Trophoblast cell (in vitro differentiated cells and primary cell): ENCODE results near the gene FHL3.
A peak's percentile ranks its signal among the peaks of the same experiment; 100 is the strongest.
"Not testable (repeated sequence)": the region's sequence is repeated elsewhere in the genome, so short reads cannot be mapped to it uniquely, and the experiment has no call there.

Experiments used
- DNase-seq, 2 donors: peaks; one replicate each; pipeline ENCODE4 v3.0.0-alpha.2; 2016
- H2AFZ ChIP-seq: 2 replicates; pipeline ENCODE4 v1.6.1; 2013; ENCODE audit warnings: low read length, moderate library complexity, mild to moderate bottlenecking; ENCODE audit not compliant: insufficient read depth, poor library complexity
- H2AK5ac ChIP-seq: 2 replicates; pipeline ENCODE4 v1.6.1; 2013; ENCODE audit warnings: mild to moderate bottlenecking, low read length
- H2BK120ac ChIP-seq: 2 replicates; pipeline ENCODE4 v1.6.1; 2013; ENCODE audit warnings: low read length, mild to moderate bottlenecking, moderate library complexity; ENCODE audit not compliant: insufficient read depth, poor library complexity
- H2BK12ac ChIP-seq: 2 replicates; pipeline ENCODE4 v1.6.1; 2013; ENCODE audit warnings: mild to moderate bottlenecking, low read length, moderate library complexity
- H2BK5ac ChIP-seq: 2 replicates; pipeline ENCODE4 v1.6.1; 2013; ENCODE audit warnings: low read length, low read depth, moderate library complexity, mild to moderate bottlenecking; ENCODE audit not compliant: poor library complexity
- H3K14ac ChIP-seq: 2 replicates; pipeline ENCODE4 v1.6.1; 2013; ENCODE audit warnings: mild to moderate bottlenecking, low read length
- H3K18ac ChIP-seq: 2 replicates; pipeline ENCODE4 v1.6.1; 2013; ENCODE audit warnings: mild to moderate bottlenecking, low read length
- H3K23ac ChIP-seq: 2 replicates; pipeline ENCODE4 v1.6.1; 2013; ENCODE audit warnings: low read length
- H3K27ac ChIP-seq: 2 replicates; pipeline ENCODE4 v1.5.1; 2013; ENCODE audit warnings: low read depth, mild to moderate bottlenecking, inconsistent platforms, low read length, moderate library complexity
- H3K27me3 ChIP-seq: 2 replicates; pipeline ENCODE4 v1.6.1; 2013; ENCODE audit warnings: inconsistent platforms, mild to moderate bottlenecking, low read length, moderate library complexity; ENCODE audit not compliant: insufficient read depth
- H3K36me3 ChIP-seq, 2 experiments: 1 replicate in 1 of 2; 2 replicates in 1 of 2; pipeline ENCODE4 v1.6.1; 2013; ENCODE audit warnings: low read length in 2 of 2, mild to moderate bottlenecking in 2 of 2, moderate library complexity in 1 of 2; ENCODE audit not compliant: insufficient read depth in 2 of 2, control insufficient read depth in 1 of 2
- H3K4ac ChIP-seq: 2 replicates; pipeline ENCODE4 v1.6.1; 2013; ENCODE audit warnings: low read depth, mild to moderate bottlenecking, low read length, moderate library complexity
- H3K4me1 ChIP-seq, 2 experiments: 1 replicate in 1 of 2; 2 replicates in 1 of 2; pipeline ENCODE4 v1.6.1; 2013; ENCODE audit warnings: low read length in 2 of 2, mild to moderate bottlenecking in 2 of 2, moderate library complexity in 1 of 2; ENCODE audit not compliant: insufficient read depth in 2 of 2, control insufficient read depth in 1 of 2
- H3K4me2 ChIP-seq: 2 replicates; pipeline ENCODE4 v1.6.1; 2013; ENCODE audit warnings: inconsistent platforms, mild to moderate bottlenecking, low read length, moderate library complexity
- H3K4me3 ChIP-seq: 2 replicates; pipeline ENCODE4 v1.5.1; 2013; ENCODE audit warnings: mild to moderate bottlenecking, low read depth, low read length, inconsistent platforms
- H3K79me1 ChIP-seq: one replicate; pipeline ENCODE4 v1.6.1; 2013; ENCODE audit warnings: low read length
- H3K79me2 ChIP-seq: 2 replicates; pipeline ENCODE4 v1.6.1; 2013; ENCODE audit warnings: low read length, mild to moderate bottlenecking; ENCODE audit not compliant: control insufficient read depth, insufficient read depth, poor library complexity
- H3K9ac ChIP-seq: 2 replicates; pipeline ENCODE4 v1.6.1; 2013; ENCODE audit warnings: mild to moderate bottlenecking, low read length
- H3K9me3 ChIP-seq: 2 replicates; pipeline ENCODE4 v1.6.1; 2013; ENCODE audit warnings: low read depth, mild to moderate bottlenecking, control low read depth, inconsistent platforms, low read length; ENCODE audit not compliant: insufficient read depth
- H4K12ac ChIP-seq: 2 replicates; pipeline ENCODE4 v1.6.1; 2013; ENCODE audit warnings: low read depth, mild to moderate bottlenecking, low read length, moderate library complexity
- H4K8ac ChIP-seq: 2 replicates; pipeline ENCODE4 v1.6.1; 2013; ENCODE audit warnings: low read depth, mild to moderate bottlenecking, low read length, moderate library complexity
- H4K91ac ChIP-seq: one replicate; pipeline ENCODE4 v1.6.1; 2013; ENCODE audit warnings: low read depth, mild to moderate bottlenecking, low read length, moderate library complexity
- WGBS: extraction: QIAGEN DNeasy Blood & Tissue Kit; methylation state at CpG from one replicate; pipeline ENCODE4 v1.1.7; 2013; ENCODE audit warnings: missing lambda C conversion rate; ENCODE audit not compliant: insufficient read length, insufficient coverage; ENCODE audit errors: extremely low coverage; 5-methylcytosine and 5-hydroxymethylcytosine counted together

FHL3 gene

GRCh38 chr1:37987679-37988078 is 17.6 kb downstream of the FHL3 start:
- no peak overlapping the region for H4K91ac ChIP-seq
- no CpG with 5 or more reads among the region's 1 CpG for WGBS
- no peak overlapping the region for H3K4me3 ChIP-seq
- no peak overlapping the region for H2AK5ac ChIP-seq
- H2BK5ac ChIP-seq, result no peak overlapping the region
- H3K9me3 ChIP-seq, result no peaks in the 10 kb centered on the region
- no peaks in the 10 kb centered on the region for H3K27me3 ChIP-seq
- H3K79me2 ChIP-seq, result peaks cover 4% of the 10 kb centered on the region
- H3K23ac ChIP-seq, result no peak overlapping the region
- H2AFZ ChIP-seq, result no peak overlapping the region
- H2BK120ac ChIP-seq, result no peak overlapping the region
- H2BK12ac ChIP-seq, result no peak overlapping the region
- DNase-seq, result no peak
- no peak overlapping the region for H3K4ac ChIP-seq
- no peak overlapping the region for H4K12ac ChIP-seq
- H3K9ac ChIP-seq, result no peak overlapping the region
- no peak overlapping the region for H3K27ac ChIP-seq
- H3K36me3 ChIP-seq, result peaks cover 23 to 38% of the 10 kb centered on the region in 2 experiments
- no peak overlapping the region for H4K8ac ChIP-seq
- H3K4me1 ChIP-seq, result peaks cover 2 to 3% of the 10 kb centered on the region in 2 experiments
- no peak overlapping the region for H3K14ac ChIP-seq
- H3K18ac ChIP-seq, result no peak overlapping the region
- H3K79me1 ChIP-seq, result peaks cover 7% of the 10 kb centered on the region
- no peak overlapping the region for H3K4me2 ChIP-seq

GRCh38 chr1:37983546-37983945 is 21.8 kb downstream of the FHL3 start:
- Histone ChIP-seq H2BK120ac (no peak overlapping the region), H3K4me3 (no peak overlapping the region), H3K4ac (no peak overlapping the region), H4K12ac (no peak overlapping the region), H2AK5ac (no peak overlapping the region), H3K9me3 (no peaks in the 10 kb centered on the region), H2AFZ (no peak overlapping the region), H2BK5ac (no peak overlapping the region), H3K36me3 (peaks cover 38 to 68% of the 10 kb centered on the region in 2 experiments), H3K4me1 (no peaks in the 10 kb centered on the region), H3K27me3 (no peaks in the 10 kb centered on the region), H3K79me1 (no peaks in the 10 kb centered on the region), H3K27ac (no peak overlapping the region), H3K18ac (no peak overlapping the region), H3K23ac (no peak overlapping the region), H3K14ac (no peak overlapping the region), H3K9ac (no peak overlapping the region), H4K8ac (no peak overlapping the region), H3K79me2 (no peaks in the 10 kb centered on the region), H3K4me2 (no peak overlapping the region), H4K91ac (no peak overlapping the region), H2BK12ac (no peak overlapping the region)
- WGBS, result no CpG with 5 or more reads among the region's 2 CpGs
- no peak for DNase-seq

GRCh38 chr1:37978541-37978940 is 26.8 kb downstream of the FHL3 start:
- Histone ChIP-seq H3K4me1 (no peaks in the 10 kb centered on the region), H3K14ac (no peak overlapping the region), H2AK5ac (no peak overlapping the region), H3K4ac (no peak overlapping the region), H4K91ac (no peak overlapping the region), H2AFZ (no peak overlapping the region), H3K23ac (no peak overlapping the region), H3K4me3 (no peak overlapping the region), H3K36me3 (peaks cover 35 to 56% of the 10 kb centered on the region in 2 experiments), H4K8ac (no peak overlapping the region), H3K18ac (no peak overlapping the region), H2BK12ac (no peak overlapping the region), H3K9ac (no peak overlapping the region), H4K12ac (no peak overlapping the region), H3K27ac (no peak overlapping the region), H3K4me2 (no peak overlapping the region), H3K79me1 (no peaks in the 10 kb centered on the region), H2BK120ac (no peak overlapping the region), H2BK5ac (no peak overlapping the region), H3K27me3 (no peaks in the 10 kb centered on the region), H3K79me2 (no peaks in the 10 kb centered on the region), H3K9me3 (no peaks in the 10 kb centered on the region)
- no peak for DNase-seq
- WGBS, result no CpG with 5 or more reads among the region's 4 CpGs

- peak; percentile 56 to 89 for DNase-seq
- H2BK12ac ChIP-seq, H3K9me3 ChIP-seq, H2BK120ac ChIP-seq, H3K4me1 ChIP-seq, H3K4ac ChIP-seq, H3K23ac ChIP-seq, H4K12ac ChIP-seq, H4K91ac ChIP-seq, H3K4me3 ChIP-seq, H2BK5ac ChIP-seq, H3K79me1 ChIP-seq, H3K18ac ChIP-seq, H2AK5ac ChIP-seq, H3K9ac ChIP-seq, H3K4me2 ChIP-seq, H4K8ac ChIP-seq, H3K27ac ChIP-seq, H3K79me2 ChIP-seq, H3K27me3 ChIP-seq, H2AFZ ChIP-seq, H3K14ac ChIP-seq: not testable (repeated sequence)
- WGBS, result no CpG with 5 or more reads among the region's 6 CpGs
- H3K36me3 ChIP-seq, result peaks cover 26 to 39% of the 10 kb centered on the region in 2 experiments
Measured at GRCh38 chr1:37975083-37975482, 30.2 kb downstream of the FHL3 start.
